GM12878 (cell line): ENCODE data around the gene ILRUN.

ENCODE experiments used
- CHD4 ChIP-seq: fragments of 200-600 bp; sonication (generic); IDR thresholded peaks from 2 replicates; pipeline ENCODE4 v1.6.1; 2016; ENCODE audit warnings: mild to moderate bottlenecking
- EZH2 ChIP-seq: IDR thresholded peaks from 2 replicates; pipeline ENCODE4 v1.6.1; 2012; ENCODE audit warnings: low read depth, mild to moderate bottlenecking, control low read depth, inconsistent platforms, low read length, borderline replicate concordance; ENCODE audit not compliant: control insufficient read depth
- HDGF ChIP-seq: fragments of 450-650 bp; IDR thresholded peaks from 2 replicates; pipeline ENCODE4 v1.6.1; 2016; ENCODE audit warnings: antibody characterized with exemption
- MXI1 ChIP-seq: fragments of 150-350 bp; IDR thresholded peaks from 2 replicates; pipeline ENCODE4 v1.6.1; 2011; ENCODE audit warnings: low read depth, mild to moderate bottlenecking, inconsistent platforms, low read length, improper control_type of control experiment
- POLR2AphosphoS5 ChIP-seq: IDR thresholded peaks from 2 replicates; pipeline ENCODE4 v1.6.1; 2011; ENCODE audit warnings: mild to moderate bottlenecking, low read length, inconsistent platforms
- ZNF274 ChIP-seq: IDR thresholded peaks from one replicate; pipeline ENCODE4 v1.8.0; 2011; ENCODE audit not compliant: insufficient read length, insufficient read depth
- TF ChIP-seq, protein P1 (sequence below), 3 experiments: IDR thresholded peaks in 2 of 3; conservative IDR thresholded peaks in 1 of 3; 2 replicates each; pipeline ENCODE4 v1.5.1; 2011; ENCODE audit warnings: low read depth in 3 of 3, low read length in 3 of 3, mild to moderate bottlenecking in 3 of 3, control low read depth in 2 of 3, moderate library complexity in 2 of 3, inconsistent platforms in 1 of 3, mixed read lengths in 1 of 3; ENCODE audit not compliant: control insufficient read depth in 2 of 3, insufficient read depth in 1 of 3; ENCODE audit errors: extremely low read depth in 1 of 3
- TF ChIP-seq, protein P2 (sequence below): IDR thresholded peaks from 2 replicates; pipeline ENCODE4 v1.6.1; 2011; ENCODE audit warnings: borderline replicate concordance, low read depth, mild to moderate bottlenecking, moderate library complexity, mixed read lengths, low read length; ENCODE audit not compliant: insufficient read depth; ENCODE audit errors: extremely low read length
- TF ChIP-seq, protein P3 (sequence below): fragments of 450-650 bp; formaldehyde crosslinking; IDR thresholded peaks from 2 replicates; pipeline ENCODE4 v1.4.0; 2020; ENCODE audit warnings: mild to moderate bottlenecking, moderate library complexity
- TF ChIP-seq, protein P4 (sequence below): IDR thresholded peaks from 2 replicates; pipeline ENCODE4 v1.6.1; 2012; ENCODE audit warnings: improper control_type of control experiment, low read depth, low read length; ENCODE audit not compliant: insufficient replicate concordance
- TF ChIP-seq, protein P5 (sequence below): IDR thresholded peaks from 2 replicates; pipeline ENCODE4 v1.6.1; 2012; ENCODE audit warnings: low read depth, low read length, improper control_type of control experiment

DNA sequence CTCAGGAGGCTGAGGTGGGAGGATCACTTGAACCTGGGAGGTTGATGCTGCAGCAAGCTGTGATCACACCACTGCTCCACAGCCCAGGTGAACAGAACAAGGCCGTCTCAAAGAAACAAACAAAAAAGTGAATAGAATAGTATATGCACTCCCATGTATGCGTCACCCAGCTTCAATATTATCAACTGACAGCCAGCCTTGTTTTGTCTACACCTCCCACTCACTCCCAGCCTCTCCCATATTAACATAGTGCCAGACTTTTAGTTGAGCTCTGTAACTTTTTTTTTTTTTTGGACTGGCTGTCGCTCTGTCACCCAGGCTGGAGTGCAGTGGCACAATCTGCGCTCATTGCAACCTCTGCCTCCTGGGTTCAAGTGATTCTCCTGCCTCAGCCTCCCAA lies 18.1 kb upstream of the ILRUN start:
- TF ChIP-seq, protein P1, sequence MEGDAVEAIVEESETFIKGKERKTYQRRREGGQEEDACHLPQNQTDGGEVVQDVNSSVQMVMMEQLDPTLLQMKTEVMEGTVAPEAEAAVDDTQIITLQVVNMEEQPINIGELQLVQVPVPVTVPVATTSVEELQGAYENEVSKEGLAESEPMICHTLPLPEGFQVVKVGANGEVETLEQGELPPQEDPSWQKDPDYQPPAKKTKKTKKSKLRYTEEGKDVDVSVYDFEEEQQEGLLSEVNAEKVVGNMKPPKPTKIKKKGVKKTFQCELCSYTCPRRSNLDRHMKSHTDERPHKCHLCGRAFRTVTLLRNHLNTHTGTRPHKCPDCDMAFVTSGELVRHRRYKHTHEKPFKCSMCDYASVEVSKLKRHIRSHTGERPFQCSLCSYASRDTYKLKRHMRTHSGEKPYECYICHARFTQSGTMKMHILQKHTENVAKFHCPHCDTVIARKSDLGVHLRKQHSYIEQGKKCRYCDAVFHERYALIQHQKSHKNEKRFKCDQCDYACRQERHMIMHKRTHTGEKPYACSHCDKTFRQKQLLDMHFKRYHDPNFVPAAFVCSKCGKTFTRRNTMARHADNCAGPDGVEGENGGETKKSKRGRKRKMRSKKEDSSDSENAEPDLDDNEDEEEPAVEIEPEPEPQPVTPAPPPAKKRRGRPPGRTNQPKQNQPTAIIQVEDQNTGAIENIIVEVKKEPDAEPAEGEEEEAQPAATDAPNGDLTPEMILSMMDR (IDR thresholded peaks at IDR 0.05 in 2 of 3, conservative IDR thresholded peaks at IDR 0.05 in 1 of 3; ENCODE audit: control insufficient read depth in 2 of 3, extremely low read depth in 1 of 3, insufficient read depth in 1 of 3, low read depth in 3 of 3, low read length in 3 of 3), result no peak
- TF ChIP-seq ZNF274, result no peak
- TF ChIP-seq HDGF, result no peak
- TF ChIP-seq EZH2, result no peak
- TF ChIP-seq, protein P2, sequence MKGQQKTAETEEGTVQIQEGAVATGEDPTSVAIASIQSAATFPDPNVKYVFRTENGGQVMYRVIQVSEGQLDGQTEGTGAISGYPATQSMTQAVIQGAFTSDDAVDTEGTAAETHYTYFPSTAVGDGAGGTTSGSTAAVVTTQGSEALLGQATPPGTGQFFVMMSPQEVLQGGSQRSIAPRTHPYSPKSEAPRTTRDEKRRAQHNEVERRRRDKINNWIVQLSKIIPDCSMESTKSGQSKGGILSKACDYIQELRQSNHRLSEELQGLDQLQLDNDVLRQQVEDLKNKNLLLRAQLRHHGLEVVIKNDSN, result no peak
- no peak for TF ChIP-seq MXI1
- TF ChIP-seq POLR2AphosphoS5, result no peak
- TF ChIP-seq CHD4, result no peak
- TF ChIP-seq, protein P3, sequence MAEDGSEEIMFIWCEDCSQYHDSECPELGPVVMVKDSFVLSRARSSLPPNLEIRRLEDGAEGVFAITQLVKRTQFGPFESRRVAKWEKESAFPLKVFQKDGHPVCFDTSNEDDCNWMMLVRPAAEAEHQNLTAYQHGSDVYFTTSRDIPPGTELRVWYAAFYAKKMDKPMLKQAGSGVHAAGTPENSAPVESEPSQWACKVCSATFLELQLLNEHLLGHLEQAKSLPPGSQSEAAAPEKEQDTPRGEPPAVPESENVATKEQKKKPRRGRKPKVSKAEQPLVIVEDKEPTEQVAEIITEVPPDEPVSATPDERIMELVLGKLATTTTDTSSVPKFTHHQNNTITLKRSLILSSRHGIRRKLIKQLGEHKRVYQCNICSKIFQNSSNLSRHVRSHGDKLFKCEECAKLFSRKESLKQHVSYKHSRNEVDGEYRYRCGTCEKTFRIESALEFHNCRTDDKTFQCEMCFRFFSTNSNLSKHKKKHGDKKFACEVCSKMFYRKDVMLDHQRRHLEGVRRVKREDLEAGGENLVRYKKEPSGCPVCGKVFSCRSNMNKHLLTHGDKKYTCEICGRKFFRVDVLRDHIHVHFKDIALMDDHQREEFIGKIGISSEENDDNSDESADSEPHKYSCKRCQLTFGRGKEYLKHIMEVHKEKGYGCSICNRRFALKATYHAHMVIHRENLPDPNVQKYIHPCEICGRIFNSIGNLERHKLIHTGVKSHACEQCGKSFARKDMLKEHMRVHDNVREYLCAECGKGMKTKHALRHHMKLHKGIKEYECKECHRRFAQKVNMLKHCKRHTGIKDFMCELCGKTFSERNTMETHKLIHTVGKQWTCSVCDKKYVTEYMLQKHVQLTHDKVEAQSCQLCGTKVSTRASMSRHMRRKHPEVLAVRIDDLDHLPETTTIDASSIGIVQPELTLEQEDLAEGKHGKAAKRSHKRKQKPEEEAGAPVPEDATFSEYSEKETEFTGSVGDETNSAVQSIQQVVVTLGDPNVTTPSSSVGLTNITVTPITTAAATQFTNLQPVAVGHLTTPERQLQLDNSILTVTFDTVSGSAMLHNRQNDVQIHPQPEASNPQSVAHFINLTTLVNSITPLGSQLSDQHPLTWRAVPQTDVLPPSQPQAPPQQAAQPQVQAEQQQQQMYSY (CRISPR knock-in tag), result no peak
- TF ChIP-seq, protein P4, sequence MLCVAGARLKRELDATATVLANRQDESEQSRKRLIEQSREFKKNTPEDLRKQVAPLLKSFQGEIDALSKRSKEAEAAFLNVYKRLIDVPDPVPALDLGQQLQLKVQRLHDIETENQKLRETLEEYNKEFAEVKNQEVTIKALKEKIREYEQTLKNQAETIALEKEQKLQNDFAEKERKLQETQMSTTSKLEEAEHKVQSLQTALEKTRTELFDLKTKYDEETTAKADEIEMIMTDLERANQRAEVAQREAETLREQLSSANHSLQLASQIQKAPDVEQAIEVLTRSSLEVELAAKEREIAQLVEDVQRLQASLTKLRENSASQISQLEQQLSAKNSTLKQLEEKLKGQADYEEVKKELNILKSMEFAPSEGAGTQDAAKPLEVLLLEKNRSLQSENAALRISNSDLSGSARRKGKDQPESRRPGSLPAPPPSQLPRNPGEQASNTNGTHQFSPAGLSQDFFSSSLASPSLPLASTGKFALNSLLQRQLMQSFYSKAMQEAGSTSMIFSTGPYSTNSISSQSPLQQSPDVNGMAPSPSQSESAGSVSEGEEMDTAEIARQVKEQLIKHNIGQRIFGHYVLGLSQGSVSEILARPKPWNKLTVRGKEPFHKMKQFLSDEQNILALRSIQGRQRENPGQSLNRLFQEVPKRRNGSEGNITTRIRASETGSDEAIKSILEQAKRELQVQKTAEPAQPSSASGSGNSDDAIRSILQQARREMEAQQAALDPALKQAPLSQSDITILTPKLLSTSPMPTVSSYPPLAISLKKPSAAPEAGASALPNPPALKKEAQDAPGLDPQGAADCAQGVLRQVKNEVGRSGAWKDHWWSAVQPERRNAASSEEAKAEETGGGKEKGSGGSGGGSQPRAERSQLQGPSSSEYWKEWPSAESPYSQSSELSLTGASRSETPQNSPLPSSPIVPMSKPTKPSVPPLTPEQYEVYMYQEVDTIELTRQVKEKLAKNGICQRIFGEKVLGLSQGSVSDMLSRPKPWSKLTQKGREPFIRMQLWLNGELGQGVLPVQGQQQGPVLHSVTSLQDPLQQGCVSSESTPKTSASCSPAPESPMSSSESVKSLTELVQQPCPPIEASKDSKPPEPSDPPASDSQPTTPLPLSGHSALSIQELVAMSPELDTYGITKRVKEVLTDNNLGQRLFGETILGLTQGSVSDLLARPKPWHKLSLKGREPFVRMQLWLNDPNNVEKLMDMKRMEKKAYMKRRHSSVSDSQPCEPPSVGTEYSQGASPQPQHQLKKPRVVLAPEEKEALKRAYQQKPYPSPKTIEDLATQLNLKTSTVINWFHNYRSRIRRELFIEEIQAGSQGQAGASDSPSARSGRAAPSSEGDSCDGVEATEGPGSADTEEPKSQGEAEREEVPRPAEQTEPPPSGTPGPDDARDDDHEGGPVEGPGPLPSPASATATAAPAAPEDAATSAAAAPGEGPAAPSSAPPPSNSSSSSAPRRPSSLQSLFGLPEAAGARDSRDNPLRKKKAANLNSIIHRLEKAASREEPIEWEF, result no peak
- TF ChIP-seq, protein P5, sequence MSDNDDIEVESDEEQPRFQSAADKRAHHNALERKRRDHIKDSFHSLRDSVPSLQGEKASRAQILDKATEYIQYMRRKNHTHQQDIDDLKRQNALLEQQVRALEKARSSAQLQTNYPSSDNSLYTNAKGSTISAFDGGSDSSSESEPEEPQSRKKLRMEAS, result no peak
